GM19463 (cell line): ENCODE results near the gene SCFD2.

ENCODE experiments used
- ATAC-seq: cut with Tn5 transposase; IDR thresholded peaks from one replicate; pipeline ENCODE4 v1.9.1; 2021; ENCODE audit warnings: mild to moderate bottlenecking, moderate library complexity; ENCODE audit not compliant: unreplicated experiment

Gene SCFD2

DNA sequence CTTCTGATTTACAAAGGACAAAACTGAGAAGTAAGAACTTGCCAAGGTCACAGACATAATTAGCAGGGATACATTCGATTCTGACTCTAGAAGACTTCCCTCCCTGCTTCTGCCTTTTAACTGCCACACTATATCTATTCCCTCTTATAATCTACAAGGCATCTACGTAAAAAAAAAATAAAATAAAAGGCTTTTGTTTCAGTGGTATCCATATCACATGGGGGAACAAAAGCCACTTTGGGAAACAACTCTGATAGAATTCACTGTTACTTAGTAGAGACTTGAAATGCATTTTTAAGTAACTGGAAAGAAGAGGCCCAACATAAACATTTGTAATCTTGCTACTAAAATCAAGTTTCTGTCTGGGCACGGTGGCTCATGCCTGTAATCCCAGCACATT, 247.2 kb downstream of the SCFD2 start:
- ATAC-seq, result no peak

DNA sequence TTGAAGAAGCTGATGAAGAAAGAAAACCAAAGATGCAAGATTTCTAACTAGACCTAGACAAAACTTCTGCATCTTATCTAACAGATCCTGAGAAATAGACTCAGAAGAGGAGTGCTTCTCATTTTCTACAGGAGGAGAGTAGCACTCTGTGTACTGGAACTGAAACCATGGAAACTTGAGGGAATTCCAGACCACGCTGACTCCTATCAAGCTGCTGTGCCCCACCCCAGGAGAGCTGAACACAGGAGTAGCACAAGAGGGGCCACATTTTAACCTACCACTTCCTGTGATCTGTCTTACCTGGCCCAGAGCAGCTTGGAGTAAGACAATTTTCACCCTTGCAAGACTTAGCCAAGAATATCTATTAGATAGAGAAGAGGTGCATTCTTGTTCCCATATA, 248.9 kb downstream of the SCFD2 start:
- ATAC-seq, result no peak

DNA sequence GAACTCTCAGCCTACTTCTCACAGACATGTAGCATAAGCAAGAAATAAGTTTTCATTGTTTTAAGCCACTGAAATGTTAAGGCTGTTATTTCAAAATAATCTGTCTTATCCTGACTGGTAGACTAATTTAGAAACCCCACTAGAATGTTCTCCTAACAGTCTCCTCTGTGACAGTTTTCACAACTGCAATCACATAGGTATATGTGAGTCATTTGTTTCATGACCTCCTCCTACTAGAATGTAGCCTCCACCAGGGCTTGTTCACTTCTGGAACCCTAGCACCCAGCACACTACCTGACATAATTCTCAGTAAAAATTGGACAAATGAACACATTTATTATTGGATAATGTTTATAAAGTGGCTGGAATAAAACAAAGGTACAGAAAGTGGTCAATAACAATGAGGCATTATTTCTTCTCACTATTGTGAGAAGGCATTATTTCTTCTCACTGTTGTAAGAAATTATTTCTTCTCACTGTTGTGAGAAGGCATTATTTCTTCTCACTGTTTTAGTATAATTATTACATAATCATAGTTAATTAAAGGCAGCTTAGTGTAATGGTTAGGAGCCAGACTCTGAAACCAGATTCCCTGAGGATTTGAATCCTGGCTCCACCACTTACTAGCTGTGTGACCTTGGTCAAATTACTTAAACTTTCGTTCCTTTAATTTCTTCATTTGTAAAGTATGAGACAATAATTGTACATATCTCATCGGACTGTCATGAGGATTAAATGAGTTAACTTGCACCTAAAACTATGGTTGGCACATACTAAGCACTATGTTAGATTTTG, 252.2 kb downstream of the SCFD2 start:
- peak; percentile 70 for ATAC-seq

DNA sequence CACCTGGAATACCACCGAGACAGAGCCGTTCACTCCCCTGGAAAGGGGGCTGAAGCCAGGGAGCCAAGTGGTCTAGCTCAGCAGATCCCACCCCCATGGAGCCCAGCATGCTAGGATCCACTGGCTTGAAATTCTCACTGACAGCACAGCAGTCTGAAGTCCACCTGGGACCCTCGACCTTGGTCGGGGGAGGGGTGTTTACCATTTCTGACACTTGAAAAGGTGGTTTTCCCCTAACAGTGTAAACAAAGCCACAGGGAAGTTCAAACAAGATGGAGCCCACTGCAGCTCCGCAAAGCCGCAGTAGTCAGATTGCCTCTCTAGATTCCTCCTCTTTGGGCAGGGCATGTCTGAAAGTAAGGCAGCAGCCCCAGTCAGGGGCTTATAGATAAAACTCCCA, 260.5 kb downstream of the SCFD2 start:
- ATAC-seq, result no peak

DNA sequence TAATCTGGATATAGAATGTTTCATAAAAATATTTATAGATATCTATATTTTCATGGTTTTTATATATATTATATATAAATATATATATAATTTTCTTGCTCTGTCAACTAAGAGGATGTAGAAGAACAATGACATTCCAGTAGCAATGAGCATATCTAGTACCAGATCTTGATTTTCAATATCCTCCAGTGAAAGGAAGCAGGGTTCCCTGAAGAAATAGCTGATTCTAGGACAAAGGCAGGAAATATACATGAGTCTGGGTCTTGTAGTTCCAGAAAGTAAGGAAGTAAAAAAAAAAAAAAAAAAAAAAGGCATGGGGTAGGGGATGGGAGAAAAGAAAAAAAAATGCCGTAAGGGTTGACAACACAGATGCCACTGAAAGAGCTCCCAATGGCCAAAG, 262.4 kb downstream of the SCFD2 start:
- ATAC-seq, result no peak

DNA sequence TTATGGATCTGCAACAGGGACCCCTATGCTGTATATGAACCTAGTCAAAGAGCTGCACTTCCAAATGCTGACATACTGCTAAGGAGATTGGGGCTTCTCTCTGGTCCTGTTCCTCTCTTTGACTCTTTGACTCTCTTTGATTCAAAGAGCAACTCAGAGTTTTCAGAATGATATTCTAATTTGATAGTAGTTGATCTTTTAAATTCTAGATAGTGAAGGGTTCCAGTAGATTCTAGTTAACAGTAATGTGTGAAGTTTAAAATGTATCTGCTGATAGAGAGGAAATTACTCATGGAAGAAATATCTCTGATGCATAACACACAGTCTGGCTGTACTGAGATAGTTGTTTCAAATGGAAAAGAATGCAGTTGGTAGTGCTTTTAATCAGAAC, 264.7 kb downstream of the SCFD2 start:
- ATAC-seq, result no peak

DNA sequence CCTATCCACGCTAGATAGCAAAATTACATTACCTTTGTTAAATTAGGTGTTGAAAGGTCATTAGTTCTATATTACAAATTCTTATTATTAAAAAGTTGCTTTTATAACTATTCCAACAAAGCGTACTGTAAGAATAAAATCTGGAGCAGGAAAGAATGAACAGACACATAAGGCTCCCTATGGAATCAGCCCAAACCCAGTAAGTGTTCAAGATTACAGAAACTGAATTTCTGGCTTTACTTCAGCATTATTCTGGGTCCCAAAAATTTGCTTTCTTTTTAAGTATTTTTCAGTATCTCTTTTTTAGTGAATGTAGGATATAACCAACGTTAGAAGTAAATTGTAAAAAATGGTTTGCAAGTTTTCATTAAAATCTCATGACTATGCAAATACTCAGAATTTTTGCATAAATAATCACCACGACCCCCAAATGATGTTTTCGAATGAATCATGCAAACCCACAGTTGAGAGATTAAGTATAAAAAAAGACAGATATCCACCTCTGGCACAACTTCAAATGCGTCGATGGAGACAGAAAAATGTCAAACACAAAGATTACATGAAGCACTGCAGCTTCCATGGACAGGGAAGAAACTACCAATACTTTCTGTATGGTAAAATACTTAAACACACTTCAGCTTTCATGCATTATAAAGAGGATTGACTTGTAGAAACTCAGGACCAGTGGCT, 265.2 kb downstream of the SCFD2 start:
- no peak for ATAC-seq

DNA sequence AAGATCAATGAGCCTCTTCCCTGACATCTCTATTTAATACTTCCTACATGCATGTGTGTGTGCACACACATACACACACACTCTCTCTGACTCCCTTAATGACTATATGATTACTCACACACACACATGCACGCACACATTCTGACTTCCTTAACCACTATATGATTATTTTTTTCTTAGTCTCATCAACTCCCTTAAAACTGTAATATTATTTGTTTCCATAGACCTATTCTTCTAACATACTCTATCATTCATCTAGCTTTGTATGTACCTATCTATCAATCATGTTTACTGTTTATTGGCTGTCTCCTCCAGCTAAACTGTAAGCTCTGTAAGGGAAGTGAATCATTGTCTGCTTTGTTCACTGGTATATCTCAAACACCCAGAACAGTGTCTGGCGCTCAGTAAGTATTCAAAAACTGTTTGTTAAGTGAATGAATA, 267.2 kb downstream of the SCFD2 start:
- ATAC-seq, result no peak

DNA sequence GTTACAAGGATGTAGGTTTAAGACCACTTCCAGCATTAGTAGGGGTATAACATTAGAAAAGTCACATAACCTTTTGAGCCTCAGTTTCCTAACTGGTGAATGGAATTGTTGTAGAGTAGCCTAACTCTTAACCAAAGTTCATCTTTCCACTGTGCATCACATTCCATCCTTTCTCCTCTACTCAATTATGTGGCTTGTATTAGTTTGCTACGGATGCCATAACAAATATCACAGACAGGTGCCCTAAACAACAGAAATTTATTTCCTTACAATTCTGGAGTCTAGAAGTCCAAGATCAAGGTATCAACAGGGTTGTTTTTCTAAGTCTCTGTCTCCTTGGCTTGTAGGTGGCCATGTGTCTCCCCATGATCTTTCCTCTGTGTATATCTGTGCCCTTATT, 271.8 kb downstream of the SCFD2 start:
- ATAC-seq, result no peak

DNA sequence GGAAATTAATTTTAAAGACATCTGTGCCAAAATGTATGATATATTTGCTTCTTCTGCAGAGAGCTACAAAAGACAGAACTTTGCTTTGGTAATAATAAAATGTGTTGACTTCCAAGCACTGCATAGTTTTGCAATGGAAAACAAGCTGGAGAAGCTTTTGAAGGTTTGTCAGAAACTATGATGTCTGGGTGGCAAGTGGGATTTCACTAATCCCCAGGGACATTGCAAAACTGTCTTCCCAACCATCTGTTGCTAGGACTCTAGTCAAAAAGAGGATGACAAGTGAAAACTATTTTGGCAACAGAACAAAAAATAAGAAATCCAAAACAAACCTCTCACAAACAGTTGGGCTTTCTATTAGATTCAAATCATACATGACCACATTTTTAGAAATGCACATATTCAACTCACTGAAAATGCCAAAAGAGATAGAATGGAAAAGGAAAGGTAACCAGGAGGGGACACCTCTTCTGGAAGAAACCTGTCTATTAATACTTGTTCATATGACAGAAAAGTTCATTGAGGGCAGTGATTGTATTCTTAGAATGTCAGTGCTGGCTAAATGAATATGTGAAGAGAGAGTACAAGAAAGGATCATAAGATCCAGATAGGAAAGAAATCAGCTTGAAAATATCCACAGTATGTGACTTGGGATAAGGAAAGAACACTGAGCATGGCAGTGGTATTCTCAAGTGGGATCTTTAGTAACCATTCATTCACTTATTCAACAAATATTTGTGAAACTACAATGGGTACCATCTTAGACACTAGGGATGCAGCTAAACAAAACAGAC, 275.7 kb downstream of the SCFD2 start:
- no peak for ATAC-seq

DNA sequence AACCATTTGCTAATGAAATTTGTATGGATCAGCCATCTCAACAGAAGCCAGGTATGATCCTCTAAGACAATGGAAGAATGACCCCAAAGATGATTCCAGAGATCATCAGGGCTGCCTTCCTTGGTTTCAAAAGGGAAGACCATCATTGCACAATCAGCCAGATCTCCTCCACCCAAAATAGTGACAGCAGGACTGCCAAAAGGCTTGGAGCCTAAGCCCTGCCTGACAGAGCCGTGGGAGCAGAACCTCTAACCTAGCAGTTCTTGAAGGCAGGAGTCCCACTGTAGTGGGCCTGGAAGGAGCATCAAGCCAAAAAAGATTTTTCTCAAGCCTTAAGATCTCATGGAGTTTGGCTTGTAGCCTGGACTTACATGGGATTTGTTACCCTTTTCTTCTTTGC, 277.7 kb downstream of the SCFD2 start:
- no peak for ATAC-seq

DNA sequence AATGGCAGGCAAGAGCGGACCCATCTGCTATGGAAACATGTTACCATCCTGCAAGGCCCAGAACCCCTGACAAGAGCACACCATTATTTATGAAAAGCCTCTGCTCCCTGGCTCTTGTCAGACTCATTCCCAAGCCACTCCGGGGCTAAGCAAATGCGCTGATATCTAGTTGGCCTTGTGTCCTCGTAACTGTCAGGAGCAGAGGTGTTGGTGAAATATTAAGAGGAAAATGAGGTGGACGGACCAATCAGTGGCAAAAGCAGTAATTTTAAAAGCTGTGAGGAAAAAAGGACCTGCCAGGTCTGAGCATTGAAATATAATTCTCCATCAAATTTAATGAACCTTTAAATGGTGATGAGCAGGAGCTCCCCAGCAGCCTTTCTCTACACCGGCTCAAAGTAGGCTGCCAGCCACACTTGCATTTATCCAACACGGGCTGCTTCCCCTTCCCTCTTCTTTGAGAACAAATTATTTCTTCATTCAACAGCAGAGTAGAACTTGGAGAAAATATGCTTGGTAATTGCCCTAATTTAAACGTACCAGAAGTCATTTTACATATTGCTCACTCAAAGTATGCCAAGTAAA, 289.4 kb downstream of the SCFD2 start:
- ATAC-seq, result no peak

DNA sequence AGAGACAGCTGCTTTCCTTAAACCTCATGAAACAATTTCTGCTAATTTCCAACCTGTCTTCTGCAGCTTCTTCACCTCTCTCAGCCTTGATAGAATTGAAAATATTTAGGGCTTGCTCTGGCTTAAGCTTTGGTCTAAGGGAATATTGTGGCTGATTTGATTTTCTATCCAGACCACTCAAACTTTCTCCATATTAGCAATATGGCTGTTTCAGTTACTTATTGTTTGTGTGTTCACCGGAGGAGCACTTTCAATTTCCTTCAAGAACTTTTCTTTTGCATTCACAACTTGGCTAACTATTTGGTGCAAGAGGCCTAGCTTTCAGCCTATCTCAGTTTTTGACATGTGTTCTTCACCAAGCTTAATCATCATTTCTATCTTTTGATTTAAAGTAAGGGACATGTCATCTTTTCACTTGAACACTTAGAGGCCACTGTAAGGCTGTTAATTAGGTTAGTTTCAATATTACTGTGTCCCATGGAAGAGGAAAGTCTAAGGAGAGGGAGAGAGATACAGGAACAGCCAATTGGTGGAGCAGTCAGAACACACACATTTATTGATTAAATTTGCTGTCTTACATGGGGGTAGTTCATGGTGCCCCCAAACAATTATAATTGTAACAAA, 290.6 kb downstream of the SCFD2 start:
- no peak for ATAC-seq

DNA sequence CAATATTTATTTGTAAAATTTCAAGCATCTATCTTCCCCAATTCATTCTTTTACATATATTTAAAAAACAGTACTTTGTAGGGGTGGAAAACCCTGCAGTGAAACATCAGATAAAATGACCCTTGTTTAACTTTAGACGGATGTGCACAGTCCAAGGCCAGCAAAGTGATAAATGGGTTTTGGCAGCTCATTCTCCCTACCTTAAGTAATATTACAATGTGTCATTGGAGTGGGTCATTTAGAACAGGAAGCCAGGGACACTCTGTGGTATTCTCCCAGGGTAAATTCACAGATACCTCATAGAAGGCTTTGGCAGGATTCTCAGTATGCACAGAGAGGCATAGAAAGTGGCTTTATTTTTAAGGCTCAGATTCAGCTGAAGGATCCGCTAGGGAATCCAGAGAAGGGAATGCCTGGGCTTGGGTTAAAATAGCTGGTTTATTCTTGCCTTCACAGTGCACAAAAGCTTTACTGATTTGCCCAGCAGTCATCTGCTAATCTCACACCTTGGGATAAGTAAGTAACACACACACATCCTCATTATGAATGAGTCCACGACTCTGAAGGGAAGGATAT, 297.0 kb downstream of the SCFD2 start:
- no peak for ATAC-seq

DNA sequence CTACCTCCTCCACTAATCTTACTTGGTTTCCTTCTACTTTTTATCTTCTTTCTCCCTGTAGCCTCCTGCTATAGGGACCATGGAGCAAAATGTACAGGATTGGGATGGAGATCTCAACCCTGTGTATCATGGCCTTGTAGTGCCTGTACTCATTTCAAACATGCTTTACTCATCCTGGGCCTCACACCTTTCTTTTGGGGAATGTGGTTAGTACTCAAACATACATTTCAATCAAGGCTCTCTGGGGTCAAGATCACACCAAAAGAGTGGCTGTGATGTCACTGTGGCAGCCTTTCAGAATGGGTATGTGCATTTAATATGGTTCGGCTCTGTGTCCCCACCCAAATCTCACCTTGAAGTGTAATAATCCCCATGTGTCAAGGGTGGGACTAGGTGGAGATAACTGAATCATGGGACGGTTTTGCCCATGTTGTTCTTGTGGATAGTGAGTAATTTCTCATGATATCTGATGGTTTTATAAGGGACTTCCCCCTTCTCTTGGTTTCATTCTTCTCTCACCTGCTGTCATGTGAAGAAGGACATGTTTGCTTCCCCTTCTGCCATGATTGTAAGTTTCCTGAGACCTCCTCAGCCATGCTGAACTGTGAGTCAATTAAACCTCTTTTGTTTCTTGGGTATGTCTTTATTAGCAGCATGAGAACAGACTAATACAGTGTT, 298.6 kb downstream of the SCFD2 start:
- no peak for ATAC-seq

DNA sequence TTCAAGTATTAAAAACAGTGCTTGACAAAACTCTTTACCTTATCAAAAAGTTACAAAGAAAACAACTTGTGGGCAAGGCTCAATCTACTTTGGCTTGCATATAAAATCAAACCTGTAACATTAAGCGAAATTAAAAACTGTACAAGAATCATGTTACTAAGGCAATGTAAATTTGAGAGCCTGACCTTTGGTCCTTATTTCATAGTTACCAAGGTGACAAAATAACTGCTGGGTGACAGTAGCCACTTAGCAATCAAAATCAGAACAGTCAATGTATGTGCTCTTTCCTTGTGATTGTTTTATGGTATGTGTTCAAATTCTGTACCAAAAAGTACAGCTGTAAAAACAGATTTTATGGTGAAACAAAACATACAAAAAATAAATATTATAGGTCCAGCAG, 299.7 kb downstream of the SCFD2 start:
- ATAC-seq, result no peak

DNA sequence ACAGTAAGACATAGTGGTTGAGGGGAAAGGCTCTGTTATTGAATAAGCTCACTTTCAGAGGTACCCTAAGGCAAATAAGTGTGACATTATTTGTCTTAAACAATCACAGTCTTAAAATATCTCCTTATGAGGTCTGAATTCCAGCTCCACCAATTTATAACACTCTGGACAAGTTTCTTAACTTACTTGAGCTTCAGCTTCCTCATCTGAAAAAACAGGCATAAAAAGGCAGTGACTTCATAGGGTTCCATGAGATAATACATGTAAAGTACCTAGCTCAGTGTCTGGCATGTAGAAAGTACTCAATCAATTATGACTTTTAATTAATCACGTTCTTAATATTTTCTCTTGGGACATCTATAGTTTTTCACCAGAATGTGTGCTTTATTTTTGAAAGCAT, 301.3 kb downstream of the SCFD2 start:
- no peak for ATAC-seq

DNA sequence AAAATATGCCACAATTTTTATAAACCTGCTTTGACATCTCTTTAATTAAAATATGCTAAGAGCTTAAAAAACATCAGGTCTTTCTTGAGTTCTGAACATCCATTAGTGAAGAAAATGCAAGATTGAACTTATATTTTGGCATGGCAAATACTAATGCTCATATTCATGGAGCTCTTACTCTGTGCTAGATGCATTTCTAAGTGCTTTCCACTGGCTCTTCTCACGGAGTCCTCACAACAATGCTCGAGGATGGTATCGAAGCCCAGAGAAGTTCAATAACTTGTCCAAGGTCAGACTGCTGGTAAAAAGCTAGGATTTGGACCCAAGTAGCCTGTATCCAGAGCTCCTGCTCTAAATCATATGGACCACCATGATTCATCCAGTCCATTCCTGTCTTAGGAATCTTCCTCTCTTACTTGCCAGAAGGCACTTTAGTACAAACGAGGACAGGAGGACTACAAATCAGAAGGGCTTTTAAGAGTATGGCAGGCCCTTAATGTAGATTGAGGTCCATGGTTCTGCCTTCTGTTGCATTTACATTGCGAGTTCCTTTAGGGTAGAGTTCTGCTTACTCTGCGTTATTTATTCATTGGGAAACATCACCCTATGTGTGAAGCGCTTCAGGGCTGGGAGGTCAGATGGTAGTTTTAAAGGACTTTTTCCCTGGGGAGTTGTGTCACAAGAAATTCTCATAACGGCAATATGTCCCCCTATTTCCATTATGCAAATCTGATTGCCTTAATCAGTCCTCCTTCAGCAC, 304.6 kb downstream of the SCFD2 start:
- ATAC-seq, result no peak

DNA sequence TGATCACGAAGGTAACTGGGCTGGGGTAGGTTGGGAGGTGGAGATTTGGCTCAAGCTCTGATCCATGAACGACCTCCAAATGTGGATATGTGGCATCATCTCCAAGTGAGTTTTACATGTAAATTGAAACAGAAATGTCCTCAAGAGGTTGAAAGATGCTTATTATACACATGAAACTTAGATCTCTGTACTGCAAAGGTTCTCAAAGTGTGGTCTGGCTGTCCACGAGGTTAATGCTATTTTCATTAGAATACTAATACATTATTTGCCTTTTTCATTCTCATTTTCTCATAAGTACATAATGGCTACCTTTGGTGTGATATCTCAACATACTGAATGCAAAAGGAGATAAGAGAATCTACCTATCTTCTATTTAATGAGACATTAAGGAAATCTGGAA, 305.6 kb downstream of the SCFD2 start:
- no peak for ATAC-seq
